Progenitor cell of endocrine pancreas (in vitro differentiated cells): ENCODE data around the gene MROH9. TPM values are rescaled to one million over a fixed set of nuclear protein-coding genes. Genes with fewer than 3 reads are reported as not detected.

Experiments used
- DNase-seq: peaks from one replicate; pipeline ENCODE4 v3.0.0; 2021; ENCODE audit warnings: low spot score; ENCODE audit not compliant: unreplicated experiment
- H3K27ac Mint-ChIP-seq: 2 replicates; pipeline ENCODE4 v1.8.0; 2021; ENCODE audit warnings: mild to moderate bottlenecking, moderate library complexity, mixed read lengths
- H3K27me3 Mint-ChIP-seq: 2 replicates; pipeline ENCODE4 v1.8.0; 2021; ENCODE audit warnings: mixed read lengths
- H3K36me3 Mint-ChIP-seq: 2 replicates; pipeline ENCODE4 v1.8.0; 2022; ENCODE audit warnings: mixed read lengths; ENCODE audit not compliant: insufficient read depth
- H3K4me1 Mint-ChIP-seq: 2 replicates; pipeline ENCODE4 v1.8.0; 2021; ENCODE audit warnings: low read depth, mixed read lengths
- H3K4me3 Mint-ChIP-seq: 2 replicates; pipeline ENCODE4 v1.8.0; 2021; ENCODE audit warnings: low read depth, mild to moderate bottlenecking, moderate library complexity, mixed read lengths
- H3K9me3 Mint-ChIP-seq: 2 replicates; pipeline ENCODE4 v1.8.0; 2021; ENCODE audit warnings: low read depth, mixed read lengths
- long read RNA-seq: library from polyadenylated mRNA; unstranded; transcript quantifications from one replicate; pipeline ENCODE4 v2.0.0, GENCODE V29; 2020
- total RNA-seq: library from RNA; stranded (reverse); gene quantifications from 2 replicates; pipeline ENCODE4 v1.2.1, GENCODE V29; 2021
- TF ChIP-seq, protein P1 (sequence below): fragments of 200-600 bp; sonication (generic); IDR thresholded peaks from one replicate; pipeline ENCODE4 v1.5.0; 2021; ENCODE audit warnings: antibody characterized with exemption, mild to moderate bottlenecking; ENCODE audit not compliant: unreplicated experiment

Gene MROH9, protein sequence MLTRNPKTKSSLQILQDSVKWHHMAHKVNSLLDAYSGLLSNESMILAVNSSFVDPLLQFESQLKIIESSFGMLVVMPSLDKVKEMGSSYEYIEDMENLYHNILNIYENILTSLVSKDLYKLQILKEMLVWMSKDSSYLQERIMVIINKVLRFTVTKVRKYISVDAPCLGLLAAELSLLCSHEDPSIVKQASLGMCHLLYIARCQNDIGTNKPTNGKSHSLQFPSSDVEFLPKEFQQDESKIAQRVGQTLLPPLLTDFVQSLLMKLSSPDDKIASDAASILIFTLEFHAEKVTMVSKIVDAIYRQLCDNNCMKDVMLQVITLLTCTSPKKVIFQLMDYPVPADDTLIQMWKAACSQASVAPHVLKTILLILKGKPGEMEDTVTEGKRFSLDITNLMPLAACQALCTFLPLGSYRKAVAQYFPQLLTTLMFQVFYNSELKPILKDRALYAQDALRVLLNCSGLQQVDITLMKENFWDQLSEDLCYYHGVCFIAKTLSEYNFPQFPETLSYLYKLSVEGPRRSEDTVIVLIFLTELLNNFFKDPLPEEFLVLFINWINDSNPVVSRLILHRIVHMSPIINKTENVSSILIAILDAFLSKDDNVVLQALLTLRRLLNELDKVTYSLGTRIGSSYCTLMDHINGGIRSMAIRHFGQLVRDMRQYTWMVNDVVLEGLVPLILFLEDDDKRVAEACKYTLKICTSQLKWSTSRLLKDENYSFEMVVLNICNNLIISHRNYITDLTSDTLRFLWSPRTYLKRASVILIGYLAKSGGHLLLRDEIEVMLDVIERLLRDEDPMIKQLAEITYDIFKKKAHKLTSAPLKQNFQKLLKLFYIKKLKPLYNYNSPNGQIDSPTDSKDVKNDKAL
- not detected in 2 replicates for total RNA-seq
- long read RNA-seq = 0 reads

DNA sequence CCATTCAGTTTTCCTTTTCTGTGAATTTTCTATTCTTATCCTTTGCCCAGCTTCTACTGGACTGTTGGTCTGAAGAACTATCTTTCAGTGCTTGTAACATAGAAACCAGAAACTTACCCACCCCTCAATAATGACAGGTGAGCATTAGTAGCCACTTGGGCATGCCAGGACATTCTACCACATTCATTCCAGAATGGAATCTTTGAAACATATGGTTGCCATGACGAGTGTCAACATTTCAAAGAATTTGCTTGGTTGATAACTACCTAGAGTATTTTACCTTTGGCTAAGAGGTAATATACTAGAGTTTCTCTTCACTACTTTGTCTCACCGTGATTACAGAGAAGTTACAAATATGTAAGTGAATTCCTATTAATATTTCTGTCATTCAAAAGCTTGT is at the start of gene MROH9:
Gene MROH9 (plus strand): TSS at position 304 of the 400 bp plus-strand sequence. CDS start 10,023 bp downstream, outside the sequence.
- TF ChIP-seq, protein P1, sequence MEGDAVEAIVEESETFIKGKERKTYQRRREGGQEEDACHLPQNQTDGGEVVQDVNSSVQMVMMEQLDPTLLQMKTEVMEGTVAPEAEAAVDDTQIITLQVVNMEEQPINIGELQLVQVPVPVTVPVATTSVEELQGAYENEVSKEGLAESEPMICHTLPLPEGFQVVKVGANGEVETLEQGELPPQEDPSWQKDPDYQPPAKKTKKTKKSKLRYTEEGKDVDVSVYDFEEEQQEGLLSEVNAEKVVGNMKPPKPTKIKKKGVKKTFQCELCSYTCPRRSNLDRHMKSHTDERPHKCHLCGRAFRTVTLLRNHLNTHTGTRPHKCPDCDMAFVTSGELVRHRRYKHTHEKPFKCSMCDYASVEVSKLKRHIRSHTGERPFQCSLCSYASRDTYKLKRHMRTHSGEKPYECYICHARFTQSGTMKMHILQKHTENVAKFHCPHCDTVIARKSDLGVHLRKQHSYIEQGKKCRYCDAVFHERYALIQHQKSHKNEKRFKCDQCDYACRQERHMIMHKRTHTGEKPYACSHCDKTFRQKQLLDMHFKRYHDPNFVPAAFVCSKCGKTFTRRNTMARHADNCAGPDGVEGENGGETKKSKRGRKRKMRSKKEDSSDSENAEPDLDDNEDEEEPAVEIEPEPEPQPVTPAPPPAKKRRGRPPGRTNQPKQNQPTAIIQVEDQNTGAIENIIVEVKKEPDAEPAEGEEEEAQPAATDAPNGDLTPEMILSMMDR = no peak
- no peak for DNase-seq
- Mint-ChIP-seq H3K27ac (no peak within 1 kb of the TSS), H3K36me3 (no peaks in the 10 kb centered on the region), H3K27me3 (peaks cover 4% of the 10 kb centered on the region), H3K4me3 (no peak within 1 kb of the TSS), H3K4me1 (no peaks in the 10 kb centered on the region), H3K9me3 (peaks cover 5% of the 10 kb centered on the region)

DNA sequence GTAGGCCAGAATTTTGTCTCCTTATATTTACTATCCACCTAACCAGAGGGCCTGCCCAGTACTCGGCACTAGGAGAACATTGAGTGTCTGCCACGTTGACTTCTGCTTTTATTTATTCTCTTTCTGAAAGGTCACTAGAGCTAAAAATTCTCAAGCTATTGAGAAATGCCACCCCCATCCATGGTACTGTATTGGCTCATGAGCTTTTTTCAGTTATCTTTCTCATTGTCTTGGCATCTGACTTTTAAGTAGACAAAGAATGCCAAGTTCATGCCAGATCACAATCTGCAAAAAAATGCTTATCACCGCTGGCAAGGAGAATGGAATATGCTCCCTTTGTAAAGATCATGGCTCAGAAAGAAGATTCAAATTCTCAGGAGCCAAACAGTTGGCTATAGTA is 49.8 kb upstream of the MROH9 start:
- no peak for DNase-seq
- Mint-ChIP-seq H3K27me3 (no peaks in the 10 kb centered on the region), H3K36me3 (no peaks in the 10 kb centered on the region), H3K27ac (no peak overlapping the region), H3K4me1 (peaks cover 6% of the 10 kb centered on the region), H3K9me3 (no peaks in the 10 kb centered on the region), H3K4me3 (no peak overlapping the region)
- TF ChIP-seq, protein P1 = no peak

DNA sequence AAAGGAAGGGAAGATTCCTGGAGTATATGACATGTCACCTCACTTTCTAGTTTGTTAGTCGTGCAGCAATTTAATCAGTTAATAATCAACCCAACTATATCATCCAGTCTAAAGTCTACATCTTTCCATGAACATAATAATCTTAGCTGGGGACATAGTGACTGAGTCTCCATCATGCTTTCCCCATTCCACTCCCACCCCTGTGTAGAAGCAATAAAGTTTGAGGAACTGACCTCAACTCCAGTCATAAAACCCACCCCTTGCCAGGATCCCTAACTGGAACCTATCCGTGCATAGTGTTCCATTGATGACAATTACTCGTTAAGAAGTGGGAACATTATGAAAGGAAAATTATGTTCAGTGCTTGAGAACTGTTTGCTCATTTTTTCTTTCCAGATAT is 48.9 kb upstream of the MROH9 start:
- Mint-ChIP-seq H3K27ac (no peak overlapping the region), H3K9me3 (no peaks in the 10 kb centered on the region), H3K4me3 (no peak overlapping the region), H3K27me3 (no peaks in the 10 kb centered on the region), H3K36me3 (no peaks in the 10 kb centered on the region), H3K4me1 (peaks cover 6% of the 10 kb centered on the region)
- DNase-seq = no peak
- TF ChIP-seq, protein P1 = no peak

DNA sequence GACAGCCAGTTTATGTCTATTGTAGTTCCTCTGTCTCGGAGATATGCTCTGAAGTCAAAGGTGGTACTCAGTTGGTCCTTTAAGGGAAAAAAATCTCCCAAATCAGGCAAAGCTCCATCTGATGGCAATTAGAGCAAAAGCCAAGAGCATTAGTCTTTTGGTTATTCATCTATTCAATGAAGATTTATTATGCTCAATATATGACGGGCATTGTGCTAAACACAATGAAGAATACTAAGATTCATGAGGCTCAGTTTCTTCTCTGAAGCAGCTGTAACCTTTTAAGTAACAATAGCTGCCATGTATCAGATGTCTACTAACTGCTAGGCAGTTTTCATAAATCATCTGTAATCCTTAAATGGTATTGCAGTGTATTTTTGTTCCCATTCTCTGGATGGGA is 47.6 kb upstream of the MROH9 start:
- no peak for DNase-seq
- no peaks in the 10 kb centered on the region for H3K9me3 Mint-ChIP-seq
- TF ChIP-seq, protein P1 = no peak
- no peak overlapping the region for H3K4me3 Mint-ChIP-seq
- peaks cover 6% of the 10 kb centered on the region for H3K4me1 Mint-ChIP-seq
- H3K36me3 Mint-ChIP-seq = no peaks in the 10 kb centered on the region
- H3K27ac Mint-ChIP-seq = no peak overlapping the region
- H3K27me3 Mint-ChIP-seq = no peaks in the 10 kb centered on the region

DNA sequence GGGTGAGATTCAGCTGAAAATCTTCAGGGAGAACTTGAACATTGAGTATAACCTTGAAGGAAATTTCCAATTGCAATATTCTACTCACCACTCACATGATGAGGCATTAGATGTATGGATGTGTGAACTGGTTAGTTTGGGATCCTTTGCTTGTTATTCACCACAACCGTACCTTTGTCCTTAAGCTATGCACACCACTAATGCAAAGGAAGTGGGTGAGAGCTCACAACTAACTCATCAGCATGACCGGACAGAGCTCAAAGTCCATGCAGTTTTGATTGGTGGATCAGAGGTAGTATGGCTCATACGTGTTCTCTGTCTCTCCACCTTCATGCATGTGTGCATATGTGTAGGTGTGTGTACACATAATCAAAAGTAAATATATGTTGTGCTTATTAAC is 43.5 kb upstream of the MROH9 start:
- TF ChIP-seq, protein P1 = no peak
- peaks cover 2% of the 10 kb centered on the region for H3K4me1 Mint-ChIP-seq

More for the DNA sequence above, 43.5 kb upstream of the MROH9 start:
- H3K27me3 Mint-ChIP-seq = no peaks in the 10 kb centered on the region
- DNase-seq = no peak
- no peak overlapping the region for H3K27ac Mint-ChIP-seq
- H3K9me3 Mint-ChIP-seq = no peaks in the 10 kb centered on the region
- H3K4me3 Mint-ChIP-seq = no peak overlapping the region
- no peaks in the 10 kb centered on the region for H3K36me3 Mint-ChIP-seq
